DND-41 (cell line): ENCODE results near the gene SND1.

Experiments
- CTCF ChIP-seq: IDR thresholded peaks from 2 replicates; pipeline ENCODE4 v1.5.1; 2012; ENCODE audit warnings: borderline replicate concordance, low read length, moderate library complexity, mild to moderate bottlenecking; ENCODE audit not compliant: poor library complexity, severe bottlenecking; ENCODE audit errors: extremely low read depth
- EZH2 ChIP-seq: IDR thresholded peaks from 3 replicates; pipeline ENCODE4 v1.6.1; 2012; ENCODE audit warnings: borderline replicate concordance, low read depth, mild to moderate bottlenecking, moderate library complexity, low read length, inconsistent platforms; ENCODE audit not compliant: severe bottlenecking

GRCh38 chr7:128094686-128095085, 442.7 kb downstream of the SND1 start:
- TF ChIP-seq CTCF (no peak), EZH2 (no peak)
